OCI-LY1 (cell line): ENCODE results near the gene METAP1D.

Source experiments
- H2AFZ ChIP-seq: fragments of 200-600 bp; sonication (generic), shearing (Covaris generic); 2 replicates; pipeline ENCODE4 v1.6.0; 2014; ENCODE audit warnings: antibody characterized with exemption, mild to moderate bottlenecking, low read length
- H3F3A ChIP-seq: fragments of 200-600 bp; sonication (generic), shearing (Covaris generic); 2 replicates; pipeline ENCODE4 v1.6.0; 2014; ENCODE audit warnings: mild to moderate bottlenecking, antibody characterized with exemption, low read length, moderate library complexity; ENCODE audit not compliant: insufficient read depth
- H3K27ac ChIP-seq: fragments of 200-600 bp; sonication (generic); 2 replicates; pipeline ENCODE4 v1.5.1; 2014; ENCODE audit warnings: low read length, mixed run types, mild to moderate bottlenecking, low read depth; ENCODE audit not compliant: poor library complexity, severe bottlenecking
- H3K27me3 ChIP-seq: fragments of 200-600 bp; sonication (generic); 2 replicates; pipeline ENCODE4 v1.6.0; 2014; ENCODE audit warnings: antibody characterized with exemption, mild to moderate bottlenecking, low read length, moderate library complexity; ENCODE audit not compliant: insufficient read depth
- H3K36me3 ChIP-seq: fragments of 200-600 bp; sonication (generic); 2 replicates; pipeline ENCODE4 v1.6.1; 2014; ENCODE audit warnings: mild to moderate bottlenecking, antibody characterized with exemption, low read length, moderate library complexity, mixed read lengths; ENCODE audit not compliant: insufficient read depth
- H3K4me1 ChIP-seq: fragments of 200-600 bp; sonication (generic); 2 replicates; pipeline ENCODE4 v1.5.1; 2014; ENCODE audit warnings: mild to moderate bottlenecking, low read length, moderate library complexity; ENCODE audit not compliant: insufficient read depth, severe bottlenecking
- H3K4me2 ChIP-seq: fragments of 200-600 bp; sonication (generic), shearing (Covaris generic); 2 replicates; pipeline ENCODE4 v1.6.1; 2014; ENCODE audit warnings: low read length
- H3K4me3 ChIP-seq: fragments of 200-600 bp; sonication (generic); 2 replicates; pipeline ENCODE4 v1.5.1; 2014; ENCODE audit warnings: low read length, low read depth, mild to moderate bottlenecking, mixed read lengths; ENCODE audit not compliant: poor library complexity, severe bottlenecking
- H3K79me2 ChIP-seq: fragments of 200-600 bp; shearing (Covaris generic); 2 replicates; pipeline ENCODE4 v1.6.1; 2016; ENCODE audit warnings: mixed run types, low read length, mixed read lengths; ENCODE audit not compliant: insufficient read depth
- H3K9ac ChIP-seq: fragments of 200-600 bp; sonication (generic), shearing (Covaris generic); 2 replicates; pipeline ENCODE4 v1.6.1; 2014; ENCODE audit warnings: mild to moderate bottlenecking, low read length, mixed read lengths
- H3K9me2 ChIP-seq: fragments of 200-600 bp; sonication (generic), shearing (Covaris generic); 2 replicates; pipeline ENCODE4 v1.6.1; 2014; ENCODE audit warnings: low read depth, mild to moderate bottlenecking, low read length, mixed read lengths
- H3K9me3 ChIP-seq: fragments of 200-600 bp; shearing (Covaris generic); 2 replicates; pipeline ENCODE4 v1.6.1; 2014; ENCODE audit warnings: low read length, mixed read lengths
- H4K20me1 ChIP-seq: fragments of 200-600 bp; sonication (generic), shearing (Covaris generic); 2 replicates; pipeline ENCODE4 v1.6.0; 2016; ENCODE audit warnings: mild to moderate bottlenecking, low read length; ENCODE audit not compliant: insufficient read depth
- CTCF ChIP-seq: fragments of 200-600 bp; sonication (generic), shearing (Covaris generic); IDR thresholded peaks from 2 replicates; pipeline ENCODE4 v1.5.1; 2017; ENCODE audit warnings: mild to moderate bottlenecking, antibody characterized with exemption, low read length, moderate library complexity, mixed read lengths
- EZH2 ChIP-seq: fragments of 200-600 bp; sonication (generic), shearing (Covaris generic); IDR thresholded peaks from 2 replicates; pipeline ENCODE4 v1.8.0; 2017; ENCODE audit warnings: borderline replicate concordance, mixed run types, mild to moderate bottlenecking, antibody characterized with exemption, low read length, moderate library complexity, mixed read lengths

METAP1D gene

GRCh38 chr2:172009823-172010222 is 10.1 kb downstream of the METAP1D start:
- H3K79me2 ChIP-seq, result no peaks in the 10 kb centered on the region
- no peaks in the 10 kb centered on the region for H3K36me3 ChIP-seq
- no peak overlapping the region for H3K9ac ChIP-seq
- H4K20me1 ChIP-seq, result no peaks in the 10 kb centered on the region
- no peak overlapping the region for H3K27ac ChIP-seq
- no peak overlapping the region for H2AFZ ChIP-seq
- TF ChIP-seq CTCF, result no peak
- no peak for TF ChIP-seq EZH2
- H3K9me2 ChIP-seq, result no peaks in the 10 kb centered on the region
- no peak overlapping the region for H3K4me3 ChIP-seq
- no peaks in the 10 kb centered on the region for H3K27me3 ChIP-seq
- no peaks in the 10 kb centered on the region for H3K9me3 ChIP-seq
- no peak overlapping the region for H3K4me2 ChIP-seq
- H3K4me1 ChIP-seq, result peaks cover 14% of the 10 kb centered on the region
- H3F3A ChIP-seq, result no peaks in the 10 kb centered on the region

GRCh38 chr2:172011812-172012575 is 12.2 kb downstream of the METAP1D start:
- Histone ChIP-seq H3K4me3 (no peak overlapping the region), H3K4me2 (no peak overlapping the region), H4K20me1 (no peaks in the 10 kb centered on the region), H3K9me2 (no peaks in the 10 kb centered on the region), H3K9me3 (no peaks in the 10 kb centered on the region), H3K79me2 (no peaks in the 10 kb centered on the region), H2AFZ (no peak overlapping the region), H3F3A (no peaks in the 10 kb centered on the region), H3K9ac (no peak overlapping the region), H3K36me3 (no peaks in the 10 kb centered on the region), H3K27me3 (no peaks in the 10 kb centered on the region), H3K27ac (no peak overlapping the region), H3K4me1 (peaks cover 14% of the 10 kb centered on the region)
- TF ChIP-seq CTCF (no peak), EZH2 (no peak)

- Histone ChIP-seq H3F3A (no peaks in the 10 kb centered on the region), H3K27ac (peak overlapping the region; percentile 9), H3K9ac (peak overlapping the region; percentile 10; the same call in 1 of the 2 replicates), H4K20me1 (no peaks in the 10 kb centered on the region), H3K27me3 (no peaks in the 10 kb centered on the region), H3K36me3 (no peaks in the 10 kb centered on the region), H3K9me2 (no peaks in the 10 kb centered on the region), H3K4me1 (peaks cover 14% of the 10 kb centered on the region), H3K79me2 (no peaks in the 10 kb centered on the region), H3K4me2 (peak overlapping the region; percentile 19; the same call in 1 of the 2 replicates), H3K9me3 (no peaks in the 10 kb centered on the region), H3K4me3 (no peak overlapping the region), H2AFZ (no peak overlapping the region)
- TF ChIP-seq CTCF (no peak), EZH2 (no peak)
These were observed 13.1 kb downstream of the METAP1D start for GRCh38 chr2:172012677-172013391.
